Stimulated activated CD8-positive, alpha-beta memory T cell treated with anti-CD3 and anti-CD28 coated beads, Interleukin-4, amount 100 ng/mL, for 24 hours (primary cell): Measurements from ENCODE around the gene AHI1.
"Not testable (repeated sequence)": the region's sequence is repeated elsewhere in the genome, so short reads cannot be mapped to it uniquely, and the experiment has no call there.

ENCODE experiments used
- DNase-seq: peaks from one replicate; pipeline ENCODE4 v3.0.0-alpha.2; 2020; ENCODE audit warnings: low read depth

Gene AHI1

GRCh38 chr6:135390458-135390857 lies 107.1 kb downstream of the AHI1 start:
- no peak for DNase-seq

- no peak for DNase-seq
These were observed 112.2 kb downstream of the AHI1 start for GRCh38 chr6:135385299-135385698.

GRCh38 chr6:135383766-135384165 lies 113.8 kb downstream of the AHI1 start:
- no peak for DNase-seq

- DNase-seq, result no peak
These were observed 114.2 kb downstream of the AHI1 start for GRCh38 chr6:135383301-135383700.

- no peak for DNase-seq
These were observed 115.3 kb downstream of the AHI1 start for GRCh38 chr6:135382182-135382628.

- DNase-seq, result no peak
These were observed 116.7 kb downstream of the AHI1 start for GRCh38 chr6:135380793-135381192.

- DNase-seq, result no peak
These were observed 117.9 kb downstream of the AHI1 start for GRCh38 chr6:135379647-135380046.

- no peak for DNase-seq
These were observed 124.8 kb downstream of the AHI1 start for GRCh38 chr6:135372758-135373157.

GRCh38 chr6:135363622-135364021 lies 133.9 kb downstream of the AHI1 start:
- not testable (repeated sequence) for DNase-seq

GRCh38 chr6:135362124-135362523 lies 135.4 kb downstream of the AHI1 start:
- DNase-seq, result no peak

- no peak for DNase-seq
These were observed 137.3 kb downstream of the AHI1 start for GRCh38 chr6:135360222-135360621.

- DNase-seq, result no peak
These were observed 138.6 kb downstream of the AHI1 start for GRCh38 chr6:135358985-135359384.

GRCh38 chr6:135358251-135358821 lies 139.2 kb downstream of the AHI1 start:
- DNase-seq, result no peak

- DNase-seq, result no peak
These were observed 143.1 kb downstream of the AHI1 start for GRCh38 chr6:135354407-135354806.

- DNase-seq, result no peak
These were observed 144.4 kb downstream of the AHI1 start for GRCh38 chr6:135353113-135353512.

GRCh38 chr6:135351635-135352034 lies 145.9 kb downstream of the AHI1 start:
- DNase-seq, result no peak

GRCh38 chr6:135347887-135348286 lies 149.7 kb downstream of the AHI1 start:
- DNase-seq, result no peak

- no peak for DNase-seq
These were observed 150.8 kb downstream of the AHI1 start for GRCh38 chr6:135346747-135347146.

- no peak for DNase-seq
These were observed 153.0 kb downstream of the AHI1 start for GRCh38 chr6:135344526-135344925.

- DNase-seq, result not testable (repeated sequence)
These were observed 157.6 kb downstream of the AHI1 start for GRCh38 chr6:135339920-135340319.

- no peak for DNase-seq
These were observed 163.4 kb downstream of the AHI1 start for GRCh38 chr6:135334169-135334568.

- no peak for DNase-seq
These were observed 166.5 kb downstream of the AHI1 start for GRCh38 chr6:135331002-135331401.

- DNase-seq, result no peak
These were observed 167.4 kb downstream of the AHI1 start for GRCh38 chr6:135329851-135330803.
